PC-3 (cell line): ENCODE results near the gene CCDC141.

Experiments
- CTCF ChIP-seq: fragments of 300-600 bp; sonication (generic); conservative IDR thresholded peaks from 2 replicates; pipeline ENCODE4 v1.5.1; 2017; ENCODE audit warnings: antibody characterized with exemption, low read depth, mild to moderate bottlenecking, low read length
- EZH2 ChIP-seq: fragments of 300-600 bp; sonication (generic); IDR thresholded peaks from one replicate; pipeline ENCODE4 v1.6.1; 2017; ENCODE audit warnings: antibody characterized with exemption, mild to moderate bottlenecking, low read length; ENCODE audit not compliant: unreplicated experiment
- EZH2phosphoT487 ChIP-seq: fragments of 300-600 bp; sonication (generic); IDR thresholded peaks from 2 replicates; pipeline ENCODE4 v1.6.1; 2018; ENCODE audit warnings: mild to moderate bottlenecking, antibody characterized with exemption, low read length, borderline replicate concordance

- TF ChIP-seq CTCF, result no peak
- TF ChIP-seq EZH2, result no peak
- TF ChIP-seq EZH2phosphoT487, result no peak
These were observed 206.2 kb downstream of the CCDC141 start for GRCh38 chr2:178843697-178844096.
